K562 (cell line): ENCODE measurements around the gene VPREB3. TPM values are rescaled to one million over a fixed set of nuclear protein-coding genes. Genes with fewer than 3 reads are reported as not detected.

Experiments used
- ATF1 ChIP-seq, 2 experiments: fragments of 450-650 bp in 1 of 2; IDR thresholded peaks; 2 replicates each; pipeline ENCODE4 v1.6.1; 2016; ENCODE audit warnings: missing compliant biosample characterization in 1 of 2, missing genetic modification characterization in 1 of 2
- C11orf30 ChIP-seq: fragments of 450-650 bp; IDR thresholded peaks from 2 replicates; pipeline ENCODE4 v1.6.1; 2016; ENCODE audit warnings: low read depth, mild to moderate bottlenecking
- CXXC5 ChIP-seq: fragments of 250-450 bp; sonication (Bioruptor Pico); IDR thresholded peaks from 2 replicates; pipeline ENCODE4 v1.8.0; 2022; ENCODE audit warnings: inconsistent platforms, mild to moderate bottlenecking, moderate library complexity
- DNMT1 ChIP-seq: fragments of 450-650 bp; IDR thresholded peaks from 2 replicates; pipeline ENCODE4 v1.6.1; 2016; ENCODE audit warnings: antibody characterized with exemption, mild to moderate bottlenecking
- FOSL1 ChIP-seq: fragments of 200-800 bp; sonication (Bioruptor generic); conservative IDR thresholded peaks from 2 replicates; pipeline ENCODE4 v1.6.1; 2016; ENCODE audit warnings: missing genetic modification characterization, missing compliant biosample characterization
- GABPB2 ChIP-seq: fragments of 250-450 bp; sonication (Bioruptor Pico); conservative IDR thresholded peaks from 2 replicates; pipeline ENCODE4 v1.5.1; 2021; ENCODE audit warnings: mild to moderate bottlenecking
- L3MBTL2 ChIP-seq: fragments of 450-650 bp; IDR thresholded peaks from 2 replicates; pipeline ENCODE4 v1.6.1; 2016; ENCODE audit warnings: mild to moderate bottlenecking, moderate library complexity
- PTRF ChIP-seq: fragments of 450-650 bp; IDR thresholded peaks from 2 replicates; pipeline ENCODE4 v1.6.1; 2016; ENCODE audit warnings: mild to moderate bottlenecking, missing genetic modification characterization, missing compliant biosample characterization
- SREBF1 ChIP-seq: fragments of 150-350 bp; IDR thresholded peaks from 2 replicates; pipeline ENCODE4 v1.6.1; 2014; ENCODE audit warnings: antibody characterized with exemption, low read depth, low read length, borderline replicate concordance
- ZBED1 ChIP-seq: IDR thresholded peaks from 2 replicates; pipeline ENCODE4 v1.6.1; 2014
- ZFX ChIP-seq: sonication (generic); formaldehyde crosslinking; IDR thresholded peaks from 2 replicates; pipeline ENCODE4 v1.8.0; 2022; ENCODE audit warnings: mild to moderate bottlenecking, missing genetic modification reagents, moderate library complexity
- ZNF696 ChIP-seq: fragments of 250-450 bp; sonication (Bioruptor Pico); conservative IDR thresholded peaks from 2 replicates; pipeline ENCODE4 v1.4.0; 2020; ENCODE audit warnings: mild to moderate bottlenecking, moderate library complexity
- ZNF79 ChIP-seq: fragments of 250-450 bp; sonication (Bioruptor Pico); IDR thresholded peaks from 2 replicates; pipeline ENCODE4 v1.4.0; 2020; ENCODE audit warnings: low read depth, mild to moderate bottlenecking, moderate library complexity
- polyA plus RNA-seq, 8 experiments: library from polyadenylated mRNA; depleted of rRNA in 4 of 8; stranded (reverse) in 5 of 8; unstranded in 3 of 8; fragments of >200 nt; fragmentation: Nextera tagmentation in 2 of 8; fragmentation: Illumina TruSeq in 1 of 8; extraction: Ambion mirVana in 2 of 8; extraction: Trizol in 1 of 8; gene quantifications; 2 replicates each; pipeline versions ENCODE4 v1.2.1 to v1.2.3, GENCODE V29; 2011 to 2014; ENCODE audit warnings: inconsistent platforms in 1 of 8, missing spikeins in 1 of 8
- total RNA-seq, 7 experiments: library from RNA; depleted of rRNA in 6 of 7; stranded (reverse); fragments of >200 nt in 6 of 7; fragmentation: Illumina TruSeq in 2 of 7; extraction: Trizol in 2 of 7; gene quantifications; 2 replicates each; pipeline versions ENCODE4 v1.2.1 to v1.2.3, GENCODE V29; 2011 to 2021; ENCODE audit warnings: low replicate concordance in 1 of 7
- TF ChIP-seq, protein P1 (sequence below): sonication (generic); formaldehyde crosslinking; IDR thresholded peaks from 2 replicates; pipeline ENCODE4 v1.8.0; 2022; ENCODE audit warnings: mild to moderate bottlenecking, low read depth, missing genetic modification reagents
- TF ChIP-seq, protein P2 (sequence below): fragments of 450-650 bp; IDR thresholded peaks from 2 replicates; pipeline ENCODE4 v1.6.1; 2018; ENCODE audit not compliant: partially characterized antibody
- TF ChIP-seq, protein P3 (sequence below): fragments of 450-650 bp; conservative IDR thresholded peaks from 2 replicates; pipeline ENCODE4 v1.6.1; 2016; ENCODE audit warnings: missing genetic modification characterization, low read depth, mild to moderate bottlenecking, control low read depth, missing compliant biosample characterization
- TF ChIP-seq, protein P4 (sequence below): fragments of 250-450 bp; sonication (Bioruptor Pico); IDR thresholded peaks from 2 replicates; pipeline ENCODE4 v1.5.0; 2020; ENCODE audit warnings: mild to moderate bottlenecking

Gene VPREB3
- total and polyA plus RNA-seq, 9 of the 15 experiments (the other 6 are each of a cell fraction or from before 2014, with no cell fraction given), result 0.14 to 0.71 (median 0.20) TPM; not detected in 6

DNA sequence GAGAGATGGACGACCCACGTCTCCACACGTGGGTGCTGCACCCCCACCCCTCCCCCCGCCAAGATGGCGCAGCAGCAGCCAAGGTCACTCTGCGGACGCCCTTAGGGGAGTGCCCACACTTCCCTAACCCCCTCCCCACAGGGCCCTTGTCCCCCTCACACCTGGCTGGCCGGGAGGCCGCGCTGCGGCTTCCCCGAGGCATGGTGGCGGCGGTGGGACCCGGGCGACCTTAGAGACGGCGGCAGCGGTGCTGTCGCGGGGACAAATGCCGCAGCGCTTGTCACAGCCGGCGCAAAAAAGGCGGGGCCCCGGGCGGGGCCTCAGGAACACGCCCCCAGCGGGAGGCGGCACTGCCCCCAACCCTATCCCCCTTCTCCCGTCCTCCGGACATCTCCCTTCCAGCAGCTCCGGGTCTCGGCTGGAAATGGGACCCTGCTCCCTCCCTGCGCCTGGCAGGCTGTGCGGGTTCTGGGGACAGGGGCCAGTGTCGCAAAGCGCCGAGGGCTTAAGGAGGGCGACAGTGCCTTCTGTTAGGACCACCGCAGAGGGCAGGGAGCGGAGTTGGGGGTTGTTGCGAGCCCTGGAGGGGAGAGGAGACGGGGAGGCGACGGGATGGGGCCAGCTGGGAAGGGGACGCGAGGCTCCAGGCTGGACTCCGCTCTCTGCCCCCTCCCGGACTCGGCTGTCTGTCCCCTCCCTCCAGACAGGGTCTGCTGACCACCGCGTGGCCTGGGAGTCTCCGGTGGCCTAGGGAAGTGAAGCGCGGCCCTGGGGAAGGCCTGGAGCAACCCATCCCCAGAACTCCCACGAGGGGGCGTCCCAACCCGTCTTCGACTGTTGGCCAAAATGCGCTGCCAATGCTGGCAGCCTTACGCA, 13.7 kb upstream of the VPREB3 start, which contains the start of gene CHCHD10 (continued):
- TF ChIP-seq ATF1 (CRISPR knock-in tag; IDR thresholded peaks at IDR 0.05), result no peak
- TF ChIP-seq ATF1 (tag; IDR thresholded peaks at IDR 0.05), result peak; percentile 62
- TF ChIP-seq, protein P1, sequence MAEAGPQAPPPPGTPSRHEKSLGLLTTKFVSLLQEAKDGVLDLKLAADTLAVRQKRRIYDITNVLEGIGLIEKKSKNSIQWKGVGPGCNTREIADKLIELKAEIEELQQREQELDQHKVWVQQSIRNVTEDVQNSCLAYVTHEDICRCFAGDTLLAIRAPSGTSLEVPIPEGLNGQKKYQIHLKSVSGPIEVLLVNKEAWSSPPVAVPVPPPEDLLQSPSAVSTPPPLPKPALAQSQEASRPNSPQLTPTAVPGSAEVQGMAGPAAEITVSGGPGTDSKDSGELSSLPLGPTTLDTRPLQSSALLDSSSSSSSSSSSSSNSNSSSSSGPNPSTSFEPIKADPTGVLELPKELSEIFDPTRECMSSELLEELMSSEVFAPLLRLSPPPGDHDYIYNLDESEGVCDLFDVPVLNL, result no peak
- no peak for TF ChIP-seq ZBED1
- TF ChIP-seq DNMT1, result no peak
- TF ChIP-seq, protein P2, sequence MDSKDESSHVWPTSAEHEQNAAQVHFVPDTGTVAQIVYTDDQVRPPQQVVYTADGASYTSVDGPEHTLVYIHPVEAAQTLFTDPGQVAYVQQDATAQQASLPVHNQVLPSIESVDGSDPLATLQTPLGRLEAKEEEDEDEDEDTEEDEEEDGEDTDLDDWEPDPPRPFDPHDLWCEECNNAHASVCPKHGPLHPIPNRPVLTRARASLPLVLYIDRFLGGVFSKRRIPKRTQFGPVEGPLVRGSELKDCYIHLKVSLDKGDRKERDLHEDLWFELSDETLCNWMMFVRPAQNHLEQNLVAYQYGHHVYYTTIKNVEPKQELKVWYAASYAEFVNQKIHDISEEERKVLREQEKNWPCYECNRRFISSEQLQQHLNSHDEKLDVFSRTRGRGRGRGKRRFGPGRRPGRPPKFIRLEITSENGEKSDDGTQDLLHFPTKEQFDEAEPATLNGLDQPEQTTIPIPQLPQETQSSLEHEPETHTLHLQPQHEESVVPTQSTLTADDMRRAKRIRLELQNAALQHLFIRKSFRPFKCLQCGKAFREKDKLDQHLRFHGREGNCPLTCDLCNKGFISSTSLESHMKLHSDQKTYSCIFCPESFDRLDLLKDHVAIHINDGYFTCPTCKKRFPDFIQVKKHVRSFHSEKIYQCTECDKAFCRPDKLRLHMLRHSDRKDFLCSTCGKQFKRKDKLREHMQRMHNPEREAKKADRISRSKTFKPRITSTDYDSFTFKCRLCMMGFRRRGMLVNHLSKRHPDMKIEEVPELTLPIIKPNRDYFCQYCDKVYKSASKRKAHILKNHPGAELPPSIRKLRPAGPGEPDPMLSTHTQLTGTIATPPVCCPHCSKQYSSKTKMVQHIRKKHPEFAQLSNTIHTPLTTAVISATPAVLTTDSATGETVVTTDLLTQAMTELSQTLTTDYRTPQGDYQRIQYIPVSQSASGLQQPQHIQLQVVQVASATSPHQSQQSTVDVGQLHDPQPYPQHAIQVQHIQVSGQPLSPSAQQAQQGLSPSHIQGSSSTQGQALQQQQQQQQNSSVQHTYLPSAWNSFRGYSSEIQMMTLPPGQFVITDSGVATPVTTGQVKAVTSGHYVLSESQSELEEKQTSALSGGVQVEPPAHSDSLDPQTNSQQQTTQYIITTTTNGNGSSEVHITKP, result no peak
- TF ChIP-seq, protein P3, sequence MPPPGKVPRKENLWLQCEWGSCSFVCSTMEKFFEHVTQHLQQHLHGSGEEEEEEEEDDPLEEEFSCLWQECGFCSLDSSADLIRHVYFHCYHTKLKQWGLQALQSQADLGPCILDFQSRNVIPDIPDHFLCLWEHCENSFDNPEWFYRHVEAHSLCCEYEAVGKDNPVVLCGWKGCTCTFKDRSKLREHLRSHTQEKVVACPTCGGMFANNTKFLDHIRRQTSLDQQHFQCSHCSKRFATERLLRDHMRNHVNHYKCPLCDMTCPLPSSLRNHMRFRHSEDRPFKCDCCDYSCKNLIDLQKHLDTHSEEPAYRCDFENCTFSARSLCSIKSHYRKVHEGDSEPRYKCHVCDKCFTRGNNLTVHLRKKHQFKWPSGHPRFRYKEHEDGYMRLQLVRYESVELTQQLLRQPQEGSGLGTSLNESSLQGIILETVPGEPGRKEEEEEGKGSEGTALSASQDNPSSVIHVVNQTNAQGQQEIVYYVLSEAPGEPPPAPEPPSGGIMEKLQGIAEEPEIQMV, result no peak
- TF ChIP-seq PTRF (tag), result no peak
- TF ChIP-seq, protein P4, sequence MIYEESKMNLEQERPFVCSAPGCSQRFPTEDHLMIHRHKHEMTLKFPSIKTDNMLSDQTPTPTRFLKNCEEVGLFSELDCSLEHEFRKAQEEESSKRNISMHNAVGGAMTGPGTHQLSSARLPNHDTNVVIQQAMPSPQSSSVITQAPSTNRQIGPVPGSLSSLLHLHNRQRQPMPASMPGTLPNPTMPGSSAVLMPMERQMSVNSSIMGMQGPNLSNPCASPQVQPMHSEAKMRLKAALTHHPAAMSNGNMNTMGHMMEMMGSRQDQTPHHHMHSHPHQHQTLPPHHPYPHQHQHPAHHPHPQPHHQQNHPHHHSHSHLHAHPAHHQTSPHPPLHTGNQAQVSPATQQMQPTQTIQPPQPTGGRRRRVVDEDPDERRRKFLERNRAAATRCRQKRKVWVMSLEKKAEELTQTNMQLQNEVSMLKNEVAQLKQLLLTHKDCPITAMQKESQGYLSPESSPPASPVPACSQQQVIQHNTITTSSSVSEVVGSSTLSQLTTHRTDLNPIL (CRISPR knock-in tag), result no peak
- no peak for TF ChIP-seq ZNF696 (CRISPR knock-in tag)
- TF ChIP-seq ZNF79 (CRISPR knock-in tag), result no peak
- peak; percentile 93 for TF ChIP-seq ZFX (CRISPR knock-in tag)
- peak; percentile 68 for TF ChIP-seq CXXC5
- TF ChIP-seq GABPB2 (CRISPR knock-in tag), result no peak
- TF ChIP-seq SREBF1, result no peak
- TF ChIP-seq L3MBTL2, result peak; percentile 80; the same call in 1 of the 2 replicates
- no peak for TF ChIP-seq FOSL1 (tag)
- TF ChIP-seq C11orf30, result 0 out of 2 replicates have a peak, but pooled peaks have one; percentile 17
